Thymus (tissue), 11 donors: Measurements from ENCODE around the gene NOL4L. TPM values are rescaled to one million over a fixed set of nuclear protein-coding genes. Genes with fewer than 3 reads are reported as not detected.

Source experiments
- DNase-seq, 9 donors: peaks; one replicate each; pipeline ENCODE4 v3.0.0-alpha.2; 2013; ENCODE audit warnings: low spot score in 9 of 9, low read depth in 6 of 9, missing footprints in 1 of 9
- H3K27ac ChIP-seq, 2 donors: one replicate each; pipeline ENCODE4 v1.5.1; 2013; ENCODE audit warnings: control low read depth in 1 of 2, low read depth in 1 of 2, low read length in 1 of 2, mild to moderate bottlenecking in 1 of 2, moderate library complexity in 1 of 2
- H3K27me3 ChIP-seq, 2 donors: one replicate each; pipeline ENCODE4 v1.5.1; 2013; ENCODE audit warnings: low read length in 1 of 2; ENCODE audit not compliant: control insufficient read depth in 2 of 2, insufficient read depth in 1 of 2
- H3K36me3 ChIP-seq, 2 donors: one replicate each; pipeline ENCODE4 v1.5.1; 2013; ENCODE audit warnings: low read length in 1 of 2, mild to moderate bottlenecking in 1 of 2, moderate library complexity in 1 of 2; ENCODE audit not compliant: control insufficient read depth in 2 of 2, insufficient read depth in 2 of 2
- H3K4me1 ChIP-seq, 2 donors: one replicate each; pipeline ENCODE4 v1.5.1; 2013; ENCODE audit warnings: low read length in 2 of 2; ENCODE audit not compliant: control insufficient read depth in 2 of 2, insufficient read depth in 2 of 2
- H3K4me3 ChIP-seq, 2 donors: one replicate each; pipeline ENCODE4 v1.5.1; 2013; ENCODE audit warnings: low read length in 2 of 2, control low read depth in 1 of 2, mild to moderate bottlenecking in 1 of 2
- H3K9me3 ChIP-seq, 2 donors: one replicate each; pipeline ENCODE4 v1.5.1; 2013; ENCODE audit warnings: low read length in 1 of 2, mild to moderate bottlenecking in 1 of 2; ENCODE audit not compliant: control insufficient read depth in 2 of 2, insufficient read depth in 1 of 2
- WGBS: extraction: QIAGEN DNeasy Blood & Tissue Kit; methylation state at CpG from one replicate; pipeline ENCODE4 v1.1.7; 2013; 5-methylcytosine and 5-hydroxymethylcytosine counted together
- polyA plus RNA-seq: library from polyadenylated mRNA; stranded (reverse); fragments of 200-250 nt; gene quantifications from one replicate; pipeline ENCODE4 v1.2.3, GENCODE V29; 2013
- total RNA-seq: library from RNA; stranded (reverse); fragments of 120-200 nt; gene quantifications from one replicate; pipeline ENCODE4 v1.2.4, GENCODE V29; 2013
- donor health status: healthy.

The NOL4L gene
- total and polyA plus RNA-seq, 2 donors: 12.4 to 14.1 TPM

- no peak overlapping the region for H3K4me3 ChIP-seq
- no peaks in the 10 kb centered on the region for H3K36me3 ChIP-seq
- peaks cover 2 to 23% of the 10 kb centered on the region in 2 donors for H3K4me1 ChIP-seq
- peaks cover 2 to 16% of the 10 kb centered on the region in 2 donors for H3K27me3 ChIP-seq
- WGBS: 96% methylated on average over 14 of the region's 14 CpGs
- no peak for DNase-seq
- H3K9me3 ChIP-seq: no peaks in the 10 kb centered on the region
- no peak overlapping the region for H3K27ac ChIP-seq
Measured at GRCh38 chr20:32609111-32609773, 24.1 kb upstream of the NOL4L start.

GRCh38 chr20:32608664-32609015 lies 23.5 kb upstream of the NOL4L start:
- Histone ChIP-seq H3K27ac (no peak overlapping the region), H3K36me3 (no peaks in the 10 kb centered on the region), H3K4me1 (peaks cover 2 to 23% of the 10 kb centered on the region in 2 donors), H3K4me3 (no peak overlapping the region), H3K27me3 (peaks cover 2 to 16% of the 10 kb centered on the region in 2 donors), H3K9me3 (no peaks in the 10 kb centered on the region)
- 96% methylated on average over 5 of the region's 5 CpGs for WGBS
- DNase-seq: no peak

GRCh38 chr20:32607727-32608663 lies 22.9 kb upstream of the NOL4L start:
- DNase-seq: no peak
- no peaks in the 10 kb centered on the region for H3K9me3 ChIP-seq
- H3K27ac ChIP-seq: no peak overlapping the region
- peaks cover 2 to 16% of the 10 kb centered on the region in 2 donors for H3K27me3 ChIP-seq
- WGBS: 95% methylated on average over 22 of the region's 22 CpGs
- H3K4me1 ChIP-seq: peaks cover 2 to 23% of the 10 kb centered on the region in 2 donors
- H3K4me3 ChIP-seq: no peak overlapping the region
- H3K36me3 ChIP-seq: no peaks in the 10 kb centered on the region

GRCh38 chr20:32607324-32607723 lies 22.2 kb upstream of the NOL4L start:
- Histone ChIP-seq H3K27ac (no peak overlapping the region), H3K9me3 (no peaks in the 10 kb centered on the region), H3K4me1 (peaks cover 2 to 23% of the 10 kb centered on the region in 2 donors), H3K27me3 (peaks cover 2 to 16% of the 10 kb centered on the region in 2 donors), H3K4me3 (no peak overlapping the region), H3K36me3 (no peaks in the 10 kb centered on the region)
- DNase-seq: no peak
- WGBS: 90% methylated on average over 8 of the region's 8 CpGs

GRCh38 chr20:32606790-32607189 lies 21.7 kb upstream of the NOL4L start:
- peaks cover 0 to 1% of the 10 kb centered on the region in 2 donors for H3K9me3 ChIP-seq
- H3K36me3 ChIP-seq: no peaks in the 10 kb centered on the region
- H3K4me1 ChIP-seq: peaks cover 2 to 22% of the 10 kb centered on the region in 2 donors
- peaks cover 2 to 16% of the 10 kb centered on the region in 2 donors for H3K27me3 ChIP-seq
- 96% methylated on average over 1 of the region's 1 CpG for WGBS
- H3K4me3 ChIP-seq: no peak overlapping the region
- no peak overlapping the region for H3K27ac ChIP-seq
- DNase-seq: no peak

- peaks cover 0 to 15% of the 10 kb centered on the region in 2 donors for H3K4me1 ChIP-seq
- H3K9me3 ChIP-seq: peaks cover 0 to 1% of the 10 kb centered on the region in 2 donors
- WGBS: 88% methylated on average over 8 of the region's 8 CpGs
- H3K4me3 ChIP-seq: no peak overlapping the region
- H3K36me3 ChIP-seq: no peaks in the 10 kb centered on the region
- H3K27ac ChIP-seq: no peak overlapping the region
- no peak for DNase-seq
- H3K27me3 ChIP-seq: peaks cover 2 to 16% of the 10 kb centered on the region in 2 donors
Measured at GRCh38 chr20:32606107-32606506, 21.0 kb upstream of the NOL4L start.

GRCh38 chr20:32605167-32605656 lies 20.1 kb upstream of the NOL4L start:
- 83% methylated on average over 12 of the region's 12 CpGs for WGBS
- Histone ChIP-seq H3K27ac (no peak overlapping the region), H3K4me3 (no peak overlapping the region), H3K27me3 (peaks cover 2 to 16% of the 10 kb centered on the region in 2 donors), H3K9me3 (peaks cover 0 to 1% of the 10 kb centered on the region in 2 donors), H3K36me3 (no peaks in the 10 kb centered on the region), H3K4me1 (peaks cover 0 to 10% of the 10 kb centered on the region in 2 donors)
- no peak for DNase-seq

GRCh38 chr20:32603046-32603726 lies 18.1 kb upstream of the NOL4L start:
- peaks cover 0 to 1% of the 10 kb centered on the region in 2 donors for H3K9me3 ChIP-seq
- H3K4me1 ChIP-seq: peaks cover 0 to 10% of the 10 kb centered on the region in 2 donors
- no peaks in the 10 kb centered on the region for H3K36me3 ChIP-seq
- no peak overlapping the region for H3K27ac ChIP-seq
- peaks cover 2 to 16% of the 10 kb centered on the region in 2 donors for H3K27me3 ChIP-seq
- WGBS: 88% methylated on average over 18 of the region's 18 CpGs
- DNase-seq: no peak
- no peak overlapping the region for H3K4me3 ChIP-seq
